H9 (cell line): Measurements from ENCODE around the gene MCAM. TPM values are rescaled to one million over a fixed set of nuclear protein-coding genes. Genes with fewer than 3 reads are reported as not detected.

ENCODE experiments used
- DNase-seq: peaks from one replicate; pipeline ENCODE4 v3.0.0-alpha.2; 2017
- H2AFZ ChIP-seq: one replicate; pipeline ENCODE4 v1.6.1; 2013; ENCODE audit warnings: mild to moderate bottlenecking, low read length, control low read depth, moderate library complexity
- H2AK5ac ChIP-seq: 2 replicates; pipeline ENCODE4 v1.6.1; 2013; ENCODE audit warnings: low read length, control low read depth, mixed read lengths; ENCODE audit not compliant: insufficient read length
- H2BK120ac ChIP-seq: one replicate; pipeline ENCODE4 v1.6.1; 2013; ENCODE audit warnings: low read depth, mild to moderate bottlenecking, low read length, control low read depth, inconsistent platforms; ENCODE audit not compliant: poor library complexity, severe bottlenecking
- H2BK12ac ChIP-seq: 2 replicates; pipeline ENCODE4 v1.6.1; 2013; ENCODE audit warnings: low read length, control low read depth, mixed read lengths, low read depth; ENCODE audit not compliant: insufficient read length
- H2BK15ac ChIP-seq: 2 replicates; pipeline ENCODE4 v1.6.1; 2013; ENCODE audit warnings: low read depth, low read length, control low read depth
- H2BK20ac ChIP-seq: one replicate; pipeline ENCODE4 v1.6.1; 2013; ENCODE audit warnings: low read depth, mild to moderate bottlenecking, low read length, control low read depth, inconsistent platforms; ENCODE audit not compliant: poor library complexity, severe bottlenecking
- H2BK5ac ChIP-seq: 2 replicates; pipeline ENCODE4 v1.6.1; 2013; ENCODE audit warnings: low read length, control low read depth, mixed read lengths; ENCODE audit not compliant: insufficient read length
- H3K14ac ChIP-seq: 2 replicates; pipeline ENCODE4 v1.6.1; 2013; ENCODE audit warnings: low read length, control low read depth; ENCODE audit not compliant: insufficient read depth
- H3K18ac ChIP-seq: 2 replicates; pipeline ENCODE4 v1.6.1; 2013; ENCODE audit warnings: low read depth, mild to moderate bottlenecking, mixed read lengths, low read length, control low read depth; ENCODE audit not compliant: insufficient read length
- H3K23ac ChIP-seq: 2 replicates; pipeline ENCODE4 v1.6.1; 2013; ENCODE audit warnings: low read length, control low read depth, mixed read lengths, low read depth; ENCODE audit not compliant: insufficient read length
- H3K23me2 ChIP-seq: 2 replicates; pipeline ENCODE4 v1.6.1; 2013; ENCODE audit warnings: low read depth, mild to moderate bottlenecking, mixed read lengths, low read length, control low read depth; ENCODE audit not compliant: insufficient read length, poor library complexity, severe bottlenecking
- H3K27ac ChIP-seq: 2 replicates; pipeline ENCODE4 v1.5.1; 2013; ENCODE audit warnings: low read length, control low read depth, mixed read lengths, low read depth; ENCODE audit not compliant: insufficient read length
- H3K27me3 ChIP-seq: 2 replicates; pipeline ENCODE4 v1.6.1; 2013; ENCODE audit warnings: low read length, control low read depth, inconsistent platforms; ENCODE audit not compliant: insufficient read depth
- H3K4ac ChIP-seq: 2 replicates; pipeline ENCODE4 v1.6.1; 2013; ENCODE audit warnings: low read depth, mild to moderate bottlenecking, control low read depth, inconsistent platforms, low read length, moderate library complexity
- H3K4me1 ChIP-seq: 2 replicates; pipeline ENCODE4 v1.6.1; 2013; ENCODE audit warnings: low read length, control low read depth, inconsistent platforms; ENCODE audit not compliant: insufficient read depth
- H3K4me2 ChIP-seq: 2 replicates; pipeline ENCODE4 v1.6.1; 2013; ENCODE audit warnings: low read length, control low read depth, mixed read lengths; ENCODE audit not compliant: insufficient read length, insufficient read depth
- H3K56ac ChIP-seq: 2 replicates; pipeline ENCODE4 v1.6.1; 2013; ENCODE audit warnings: low read depth, mild to moderate bottlenecking, mixed read lengths, low read length, control low read depth; ENCODE audit not compliant: insufficient read length
- H3K79me1 ChIP-seq: 2 replicates; pipeline ENCODE4 v1.6.1; 2013; ENCODE audit warnings: low read depth, mild to moderate bottlenecking, moderate library complexity, low read length, control low read depth, inconsistent platforms; ENCODE audit not compliant: insufficient read depth, poor library complexity, severe bottlenecking
- H3K79me2 ChIP-seq: 2 replicates; pipeline ENCODE4 v1.6.1; 2013; ENCODE audit warnings: low read length, control low read depth, inconsistent platforms; ENCODE audit not compliant: insufficient read depth
- H3K9ac ChIP-seq: 2 replicates; pipeline ENCODE4 v1.6.1; 2013; ENCODE audit warnings: low read length, control low read depth, mixed read lengths; ENCODE audit not compliant: insufficient read length; ENCODE audit errors: extremely low read depth
- H3K9me3 ChIP-seq: one replicate; pipeline ENCODE4 v1.6.1; 2013; ENCODE audit warnings: low read depth, low read length, inconsistent platforms; ENCODE audit not compliant: control insufficient read depth
- H3T11ph ChIP-seq: one replicate; pipeline ENCODE4 v1.6.1; 2013; ENCODE audit warnings: mild to moderate bottlenecking, low read length, control low read depth, inconsistent platforms
- H4K20me1 ChIP-seq: one replicate; pipeline ENCODE4 v1.6.1; 2013; ENCODE audit not compliant: control insufficient read depth, insufficient read length, insufficient read depth
- H4K5ac ChIP-seq: 2 replicates; pipeline ENCODE4 v1.6.1; 2013; ENCODE audit warnings: low read depth, mild to moderate bottlenecking, mixed read lengths, low read length, control low read depth; ENCODE audit not compliant: insufficient read length
- H4K8ac ChIP-seq: replicated peaks from 2 replicates; pipeline ENCODE4 v1.6.1; 2013; ENCODE audit warnings: low read length, control low read depth, mixed read lengths, low read depth; ENCODE audit not compliant: insufficient read length
- H4K91ac ChIP-seq: 2 replicates; pipeline ENCODE4 v1.6.1; 2013; ENCODE audit warnings: low read depth, mild to moderate bottlenecking, moderate library complexity, mixed read lengths, low read length, control low read depth; ENCODE audit not compliant: insufficient read length
- H3K27ac Mint-ChIP-seq, 3 experiments: 2 replicates in 2 of 3; 3 replicates in 1 of 3; pipeline ENCODE4 v1.8.0; 2020 to 2021; ENCODE audit warnings: mixed read lengths in 3 of 3, mild to moderate bottlenecking in 1 of 3, moderate library complexity in 1 of 3
- H3K27me3 Mint-ChIP-seq: 2 replicates; pipeline ENCODE4 v1.8.0; 2021; ENCODE audit warnings: low read depth, mild to moderate bottlenecking, moderate library complexity, mixed read lengths
- H3K36me3 Mint-ChIP-seq, 3 experiments: 2 replicates in 2 of 3; 3 replicates in 1 of 3; pipeline ENCODE4 v1.8.0; 2020 to 2021; ENCODE audit warnings: low read depth in 3 of 3, mixed read lengths in 3 of 3; ENCODE audit not compliant: insufficient read depth in 1 of 3
- H3K4me1 Mint-ChIP-seq, 2 experiments: 2 replicates each; pipeline ENCODE4 v1.8.0; 2020; ENCODE audit warnings: mixed read lengths in 2 of 2
- H3K4me3 Mint-ChIP-seq, 2 experiments: 2 replicates in 1 of 2; 3 replicates in 1 of 2; pipeline ENCODE4 v1.8.0; 2020 to 2021; ENCODE audit warnings: mild to moderate bottlenecking in 2 of 2, mixed read lengths in 2 of 2, moderate library complexity in 1 of 2
- H3K9me3 Mint-ChIP-seq, 2 experiments: 2 replicates in 1 of 2; 3 replicates in 1 of 2; pipeline ENCODE4 v1.8.0; 2020; ENCODE audit warnings: mild to moderate bottlenecking in 2 of 2, mixed read lengths in 2 of 2, moderate library complexity in 1 of 2
- CTCF ChIP-seq: fragments of 200-600 bp; sonication (generic); conservative IDR thresholded peaks from 3 replicates; pipeline ENCODE4 v1.8.0; 2021; ENCODE audit warnings: antibody characterized with exemption, mild to moderate bottlenecking
- WGBS: extraction: QIAGEN DNeasy Blood & Tissue Kit; methylation state at CpG from one replicate; pipeline ENCODE4 v1.1.7; 2013; ENCODE audit warnings: missing lambda C conversion rate, low lambda C conversion rate, mixed read lengths; ENCODE audit not compliant: insufficient read length; ENCODE audit errors: extremely low coverage; 5-methylcytosine and 5-hydroxymethylcytosine counted together
- total RNA-seq: library from RNA; stranded (reverse); gene quantifications from 2 replicates; pipeline ENCODE4 v1.2.1, GENCODE V29; 2021

MCAM gene
- total RNA-seq, 1 experiment from 2014 or later, result 21.5 TPM

GRCh38 chr11:119307974-119308373, 9.0 kb downstream of the MCAM start:
- no peak overlapping the region for H4K8ac ChIP-seq
- WGBS, result no CpG with 5 or more reads among the region's 5 CpGs
- no peak overlapping the region for H4K91ac ChIP-seq
- H4K20me1 ChIP-seq, result no peaks in the 10 kb centered on the region
- no peak overlapping the region for H2BK120ac ChIP-seq
- no peak overlapping the region for H2BK20ac ChIP-seq
- no peaks in the 10 kb centered on the region for H3K79me2 ChIP-seq
- no peak for TF ChIP-seq CTCF
- H3K23ac ChIP-seq, result no peak overlapping the region
- no peaks in the 10 kb centered on the region for H3K9me3 ChIP-seq
- Mint-ChIP-seq H3K27ac (no peak overlapping the region; a peak in 1 of 7 replicates), H3K4me1 (peaks cover 10 to 18% of the 10 kb centered on the region in 2 experiments; a peak in 3 of 4 replicates), H3K4me3 (no peak overlapping the region), H3K36me3 (peaks cover 3 to 61% (median 36%) of the 10 kb centered on the region in 3 experiments; a peak in 6 of 7 replicates), H3K27me3 (no peaks in the 10 kb centered on the region; the same call in 1 of the 2 replicates), H3K9me3 (no peaks in the 10 kb centered on the region)
- no peaks in the 10 kb centered on the region for H3K79me1 ChIP-seq
- DNase-seq, result no peak
- H3K9ac ChIP-seq, result no peak overlapping the region
- no peak overlapping the region for H3K4ac ChIP-seq
- H3K56ac ChIP-seq, result no peak overlapping the region
- no peak overlapping the region for H3K4me2 ChIP-seq
- H3K27ac ChIP-seq, result no peak overlapping the region
- H2BK15ac ChIP-seq, result no peak overlapping the region
- no peaks in the 10 kb centered on the region for H3K4me1 ChIP-seq
- H4K5ac ChIP-seq, result no peak overlapping the region
- H2AFZ ChIP-seq, result no peak overlapping the region
- no peak overlapping the region for H3T11ph ChIP-seq
- H3K27me3 ChIP-seq, result no peaks in the 10 kb centered on the region
- H2BK12ac ChIP-seq, result no peak overlapping the region
- H2AK5ac ChIP-seq, result no peak overlapping the region
- no peaks in the 10 kb centered on the region for H3K23me2 ChIP-seq
- H3K18ac ChIP-seq, result no peak overlapping the region
- H2BK5ac ChIP-seq, result no peak overlapping the region
- no peak overlapping the region for H3K14ac ChIP-seq
